ENCODE results near the gene NECAB2.

Gene NECAB2

GRCh38 chr16:83946154-83946780, 21.8 kb upstream of the NECAB2 start:
- no peak for DNase-seq
- Histone ChIP-seq H3K4me1 (ENCODE audit: low read length) (no peaks in the 10 kb centered on the region), H2AFZ (ENCODE audit: low read length) (no peak overlapping the region), H3K9me3 (replicated peaks; ENCODE audit: insufficient read depth, low read length) (no peaks in the 10 kb centered on the region), H3K27ac (ENCODE audit: low read length) (no peak overlapping the region), H4K20me1 (ENCODE audit: insufficient read depth, low read length) (no peaks in the 10 kb centered on the region), H3K27me3 (replicated peaks; ENCODE audit: insufficient read depth, low read length) (peaks cover 9% of the 10 kb centered on the region; the same call in 1 of the 2 replicates), H3K9ac (ENCODE audit: low read length) (no peak overlapping the region), H3K4me3 (ENCODE audit: low read length) (no peak overlapping the region), H3K79me2 (ENCODE audit: low read length) (no peaks in the 10 kb centered on the region), H3K36me3 (replicated peaks; ENCODE audit: insufficient read depth, low read length) (no peaks in the 10 kb centered on the region), H3K9me2 (replicated peaks; ENCODE audit: insufficient read depth, low read length) (no peaks in the 10 kb centered on the region), H3K4me2 (ENCODE audit: low read depth, low read length) (no peak overlapping the region), H3F3A (ENCODE audit: insufficient read depth, low read length) (no peaks in the 10 kb centered on the region)
- no peak for TF ChIP-seq EZH2 (optimal IDR thresholded peaks at IDR 0.05; ENCODE audit: low read depth, low read length)
- no peak for TF ChIP-seq CTCF (IDR thresholded peaks at IDR 0.05; ENCODE audit: low read length)
- no peak for TF ChIP-seq EZH2phosphoT487 (IDR thresholded peaks at IDR 0.05; ENCODE audit: low read length)

- no peak overlapping the region for H3K4me2 ChIP-seq (ENCODE audit: low read depth, low read length)
- no peak overlapping the region for H3K27ac ChIP-seq (ENCODE audit: low read length)
- TF ChIP-seq CTCF (IDR thresholded peaks at IDR 0.05; ENCODE audit: low read length) (no peak), EZH2phosphoT487 (IDR thresholded peaks at IDR 0.05; ENCODE audit: low read length) (no peak), EZH2 (optimal IDR thresholded peaks at IDR 0.05; ENCODE audit: low read depth, low read length) (no peak)
These were observed 21.1 kb upstream of the NECAB2 start for GRCh38 chr16:83946781-83947566.

GRCh38 chr16:83947642-83948234, 20.3 kb upstream of the NECAB2 start:
- peaks cover 9% of the 10 kb centered on the region; the same call in 1 of the 2 replicates for H3K27me3 ChIP-seq (replicated peaks; ENCODE audit: insufficient read depth, low read length)
- TF ChIP-seq EZH2phosphoT487 (IDR thresholded peaks at IDR 0.05; ENCODE audit: low read length) (no peak), CTCF (IDR thresholded peaks at IDR 0.05; ENCODE audit: low read length) (no peak), EZH2 (optimal IDR thresholded peaks at IDR 0.05; ENCODE audit: low read depth, low read length) (no peak)
- no peak overlapping the region for H3K9ac ChIP-seq (ENCODE audit: low read length)
- H2AFZ ChIP-seq (ENCODE audit: low read length) = no peak overlapping the region
- H3K4me1 ChIP-seq (ENCODE audit: low read length) = 0 out of 2 replicates have a peak, but pooled peaks cover 2% of the 10 kb centered on the region
- H3K4me2 ChIP-seq (ENCODE audit: low read depth, low read length) = no peak overlapping the region
- H3F3A ChIP-seq (ENCODE audit: insufficient read depth, low read length) = no peaks in the 10 kb centered on the region
- H3K36me3 ChIP-seq (replicated peaks; ENCODE audit: insufficient read depth, low read length) = no peaks in the 10 kb centered on the region
- no peaks in the 10 kb centered on the region for H3K79me2 ChIP-seq (ENCODE audit: low read length)
- H3K9me3 ChIP-seq (replicated peaks; ENCODE audit: insufficient read depth, low read length) = no peaks in the 10 kb centered on the region
- no peak for DNase-seq
- no peaks in the 10 kb centered on the region for H4K20me1 ChIP-seq (ENCODE audit: insufficient read depth, low read length)
- H3K27ac ChIP-seq (ENCODE audit: low read length) = no peak overlapping the region
- H3K9me2 ChIP-seq (replicated peaks; ENCODE audit: insufficient read depth, low read length) = no peaks in the 10 kb centered on the region
- no peak overlapping the region for H3K4me3 ChIP-seq (ENCODE audit: low read length)

More at GRCh38 chr16:83946781-83947566, 21.1 kb upstream of the NECAB2 start:
- DNase-seq = no peak
- Histone ChIP-seq H3F3A (ENCODE audit: insufficient read depth, low read length) (no peaks in the 10 kb centered on the region), H3K36me3 (replicated peaks; ENCODE audit: insufficient read depth, low read length) (no peaks in the 10 kb centered on the region), H3K9me2 (replicated peaks; ENCODE audit: insufficient read depth, low read length) (no peaks in the 10 kb centered on the region), H3K27me3 (replicated peaks; ENCODE audit: insufficient read depth, low read length) (peaks cover 9% of the 10 kb centered on the region; the same call in 1 of the 2 replicates), H3K4me1 (ENCODE audit: low read length) (no peaks in the 10 kb centered on the region), H2AFZ (ENCODE audit: low read length) (no peak overlapping the region), H3K4me3 (ENCODE audit: low read length) (no peak overlapping the region), H3K9me3 (replicated peaks; ENCODE audit: insufficient read depth, low read length) (no peaks in the 10 kb centered on the region), H4K20me1 (ENCODE audit: insufficient read depth, low read length) (no peaks in the 10 kb centered on the region), H3K9ac (ENCODE audit: low read length) (no peak overlapping the region), H3K79me2 (ENCODE audit: low read length) (no peaks in the 10 kb centered on the region)
